SH-SY5Y (cell line): ENCODE measurements around the gene CR1.

Source experiments
- GATA2 ChIP-seq: IDR thresholded peaks from 2 replicates; pipeline ENCODE4 v1.6.1; 2011; ENCODE audit warnings: mild to moderate bottlenecking, low read depth, low read length
- GATA3 ChIP-seq: IDR thresholded peaks from 2 replicates; pipeline ENCODE4 v1.6.1; 2011; ENCODE audit warnings: low read depth, mild to moderate bottlenecking, low read length, moderate library complexity

CR1 gene

GRCh38 chr1:207644166-207644851 lies 148.4 kb downstream of the CR1 start:
- TF ChIP-seq GATA3 (no peak), GATA2 (no peak)

GRCh38 chr1:207644852-207645634 lies 149.1 kb downstream of the CR1 start, which contains the start of gene CR1L:
Gene CR1L, plus strand, starts transcription at chr1:207645133. Its CDS starts 101 bp downstream, at chr1:207645234.
- TF ChIP-seq GATA3, result no peak
- no peak for TF ChIP-seq GATA2

- TF ChIP-seq GATA3, result no peak
- TF ChIP-seq GATA2, result no peak
Measured at GRCh38 chr1:207645635-207646081, 149.7 kb downstream of the CR1 start.

- TF ChIP-seq GATA2 (no peak), GATA3 (no peak)
Measured at GRCh38 chr1:207646171-207646570, 150.2 kb downstream of the CR1 start.

GRCh38 chr1:207646944-207647579 lies 151.1 kb downstream of the CR1 start:
- TF ChIP-seq GATA2 (no peak), GATA3 (no peak)

- no peak for TF ChIP-seq GATA2
- TF ChIP-seq GATA3, result no peak
Measured at GRCh38 chr1:207647671-207648333, 151.8 kb downstream of the CR1 start.

GRCh38 chr1:207648334-207649209 lies 152.6 kb downstream of the CR1 start:
- TF ChIP-seq GATA2 (no peak), GATA3 (no peak)

GRCh38 chr1:207649210-207649753 lies 153.3 kb downstream of the CR1 start:
- no peak for TF ChIP-seq GATA3
- TF ChIP-seq GATA2, result no peak

- no peak for TF ChIP-seq GATA3
Measured at GRCh38 chr1:207649865-207650580, 154.1 kb downstream of the CR1 start.

GRCh38 chr1:207651583-207651982 lies 155.6 kb downstream of the CR1 start:
- TF ChIP-seq GATA2, result no peak

- TF ChIP-seq GATA2 (no peak), GATA3 (no peak)
Measured at GRCh38 chr1:207654320-207654719, 158.4 kb downstream of the CR1 start.

GRCh38 chr1:207658408-207658807 lies 162.5 kb downstream of the CR1 start:
- TF ChIP-seq GATA2 (no peak), GATA3 (no peak)
